ENCODE results near the gene GATA1. TPM values are rescaled to one million over a fixed set of nuclear protein-coding genes. Genes with fewer than 3 reads are reported as not detected.

GATA1 gene
- total RNA-seq, 2 donors from 2014 or later, result 0.20 TPM; not detected in 1

- Histone ChIP-seq H3K4me3 (peak overlapping the region; percentile 47 to 60), H3K9me3 (no peaks in the 10 kb centered on the region), H3K4me1 (peaks cover 0 to 5% of the 10 kb centered on the region in 2 donors), H3K27ac (peak overlapping the region; percentile 90 to 92), H3K27me3 (no peaks in the 10 kb centered on the region), H3K36me3 (no peaks in the 10 kb centered on the region)
- TF ChIP-seq CTCF (IDR thresholded peaks at IDR 0.05), result no peak
- DNase-seq (ENCODE audit: low spot score), result peak; percentile 84
Measured at GRCh38 chrX:48802089-48802904, 15.9 kb downstream of the GATA1 start.

GRCh38 chrX:48802905-48803200 lies 16.5 kb downstream of the GATA1 start:
- DNase-seq (ENCODE audit: low spot score), result no peak
- peak overlapping the region; percentile 90 to 92 for H3K27ac ChIP-seq
- no peak for TF ChIP-seq CTCF (IDR thresholded peaks at IDR 0.05)
- peak overlapping the region; percentile 47 to 60 for H3K4me3 ChIP-seq
- H3K4me1 ChIP-seq, result peaks cover 0 to 5% of the 10 kb centered on the region in 2 donors
- H3K36me3 ChIP-seq, result no peaks in the 10 kb centered on the region
- no peaks in the 10 kb centered on the region for H3K27me3 ChIP-seq
- no peaks in the 10 kb centered on the region for H3K9me3 ChIP-seq

- DNase-seq (ENCODE audit: low spot score), result no peak
- Histone ChIP-seq H3K27me3 (no peaks in the 10 kb centered on the region), H3K4me1 (no peaks in the 10 kb centered on the region), H3K27ac (no peak overlapping the region), H3K4me3 (no peak overlapping the region), H3K9me3 (no peaks in the 10 kb centered on the region), H3K36me3 (peaks cover 7% of the 10 kb centered on the region)
- no peak for TF ChIP-seq CTCF (IDR thresholded peaks at IDR 0.05)
Measured at GRCh38 chrX:48806081-48806480, 19.7 kb downstream of the GATA1 start.

GRCh38 chrX:48813644-48814043 lies 27.3 kb downstream of the GATA1 start:
- no peak for TF ChIP-seq CTCF (IDR thresholded peaks at IDR 0.05)
- Histone ChIP-seq H3K36me3 (peaks cover 7% of the 10 kb centered on the region), H3K27me3 (no peaks in the 10 kb centered on the region), H3K4me3 (no peak overlapping the region), H3K4me1 (no peaks in the 10 kb centered on the region), H3K9me3 (no peaks in the 10 kb centered on the region), H3K27ac (no peak overlapping the region)
- no peak for DNase-seq (ENCODE audit: low spot score)

- Histone ChIP-seq H3K4me1 (no peaks in the 10 kb centered on the region), H3K4me3 (no peak overlapping the region), H3K27me3 (no peaks in the 10 kb centered on the region), H3K9me3 (no peaks in the 10 kb centered on the region), H3K36me3 (peaks cover 7% of the 10 kb centered on the region), H3K27ac (no peak overlapping the region)
- no peak for TF ChIP-seq CTCF (IDR thresholded peaks at IDR 0.05)
- DNase-seq (ENCODE audit: low spot score), result no peak
Measured at GRCh38 chrX:48814722-48815121, 28.3 kb downstream of the GATA1 start.

- H3K4me3 ChIP-seq, result no peak overlapping the region
- no peaks in the 10 kb centered on the region for H3K27me3 ChIP-seq
- no peak for TF ChIP-seq CTCF (IDR thresholded peaks at IDR 0.05)
- no peak overlapping the region for H3K27ac ChIP-seq
- peaks cover 6% of the 10 kb centered on the region for H3K36me3 ChIP-seq
- H3K4me1 ChIP-seq, result no peaks in the 10 kb centered on the region
- H3K9me3 ChIP-seq, result no peaks in the 10 kb centered on the region
- no peak for DNase-seq (ENCODE audit: low spot score)
Measured at GRCh38 chrX:48815266-48815665, 28.9 kb downstream of the GATA1 start.

All from right atrium auricular region (tissue), 2 donors.